Breast epithelium (tissue), 3 donors: ENCODE data around the gene PTMS.

ENCODE experiments used
- POLR2A ChIP-seq: fragments of 450-650 bp; IDR thresholded peaks from one replicate; pipeline ENCODE4 v1.6.1; 2016; ENCODE audit warnings: antibody characterized with exemption, mild to moderate bottlenecking, moderate library complexity
- TF ChIP-seq, protein P1 (sequence below), 3 donors: fragments of 450-650 bp; IDR thresholded peaks; one replicate each; pipeline ENCODE4 v1.5.1; 2016 to 2017; ENCODE audit warnings: antibody characterized with exemption in 3 of 3, mild to moderate bottlenecking in 3 of 3, moderate library complexity in 3 of 3

DNA sequence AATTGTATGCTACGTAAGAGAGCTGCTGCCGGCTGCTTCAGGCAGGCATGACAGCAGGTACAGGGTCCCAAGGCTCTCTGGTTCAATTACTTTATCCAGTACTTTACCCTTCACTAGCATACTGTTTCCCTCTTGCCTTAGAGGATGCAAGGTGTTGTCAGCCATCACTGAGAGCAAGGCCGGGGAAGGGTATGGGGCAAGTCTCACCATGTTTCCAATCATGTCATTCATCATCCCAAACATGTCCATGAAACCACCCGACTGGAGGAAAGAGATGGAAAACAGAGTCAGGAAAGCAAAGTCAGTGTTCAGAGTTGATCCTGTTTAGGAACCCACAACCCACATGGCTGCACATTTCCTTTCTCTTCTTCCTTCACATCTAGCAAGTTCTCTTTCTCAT is 15.7 kb upstream of the PTMS start:
- TF ChIP-seq, protein P1, sequence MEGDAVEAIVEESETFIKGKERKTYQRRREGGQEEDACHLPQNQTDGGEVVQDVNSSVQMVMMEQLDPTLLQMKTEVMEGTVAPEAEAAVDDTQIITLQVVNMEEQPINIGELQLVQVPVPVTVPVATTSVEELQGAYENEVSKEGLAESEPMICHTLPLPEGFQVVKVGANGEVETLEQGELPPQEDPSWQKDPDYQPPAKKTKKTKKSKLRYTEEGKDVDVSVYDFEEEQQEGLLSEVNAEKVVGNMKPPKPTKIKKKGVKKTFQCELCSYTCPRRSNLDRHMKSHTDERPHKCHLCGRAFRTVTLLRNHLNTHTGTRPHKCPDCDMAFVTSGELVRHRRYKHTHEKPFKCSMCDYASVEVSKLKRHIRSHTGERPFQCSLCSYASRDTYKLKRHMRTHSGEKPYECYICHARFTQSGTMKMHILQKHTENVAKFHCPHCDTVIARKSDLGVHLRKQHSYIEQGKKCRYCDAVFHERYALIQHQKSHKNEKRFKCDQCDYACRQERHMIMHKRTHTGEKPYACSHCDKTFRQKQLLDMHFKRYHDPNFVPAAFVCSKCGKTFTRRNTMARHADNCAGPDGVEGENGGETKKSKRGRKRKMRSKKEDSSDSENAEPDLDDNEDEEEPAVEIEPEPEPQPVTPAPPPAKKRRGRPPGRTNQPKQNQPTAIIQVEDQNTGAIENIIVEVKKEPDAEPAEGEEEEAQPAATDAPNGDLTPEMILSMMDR (IDR thresholded peaks at IDR 0.05): no peak
- TF ChIP-seq POLR2A: no peak
